AG04450 (cell line): ENCODE data around the gene USP34. TPM values are rescaled to one million over a fixed set of nuclear protein-coding genes. Genes with fewer than 3 reads are reported as not detected.

Experiments used
- CTCF ChIA-PET: fragments of 300-600, 350-600 bp; formaldehyde crosslinking; extraction: SDS; loops from one replicate; lab custom pipeline; 2022; ENCODE audit warnings: antibody characterized with exemption, inconsistent platforms; lab: Charles Lee
- POLR2A ChIA-PET: fragments of 350-600 bp; formaldehyde crosslinking; extraction: SDS; loops from one replicate; lab custom pipeline; 2021; ENCODE audit warnings: antibody characterized with exemption, inconsistent platforms; lab: Yijun Ruan, JAX
- DNase-seq: peaks from one replicate; pipeline ENCODE4 v3.0.0-alpha.2; 2011; ENCODE audit warnings: low read depth, low spot score
- H3K27ac ChIP-seq: one replicate; pipeline ENCODE4 v1.5.1; 2012; ENCODE audit warnings: low read depth, low read length, control low read depth
- H3K27me3 ChIP-seq: one replicate; pipeline ENCODE4 v1.6.0; 2012; ENCODE audit warnings: low read length; ENCODE audit not compliant: control insufficient read depth, insufficient read depth
- H3K4me3 ChIP-seq: 2 replicates; pipeline ENCODE4 v1.5.1; 2011; ENCODE audit warnings: mild to moderate bottlenecking, low read depth, low read length, control low read depth
- H3K9me3 ChIP-seq: 2 replicates; pipeline ENCODE4 v1.5.1; 2012; ENCODE audit warnings: low read length; ENCODE audit not compliant: control insufficient read depth, insufficient read depth
- CTCF ChIP-seq: IDR thresholded peaks from 2 replicates; pipeline ENCODE4 v1.5.1; 2011; ENCODE audit warnings: low read depth, low read length, control low read depth, inconsistent platforms
- polyA minus RNA-seq: library from RNA; depleted of rRNA, polyadenylated mRNA; stranded (reverse); fragments of >200 nt; gene quantifications from 2 replicates; pipeline ENCODE4 v1.2.3, GENCODE V29; 2011; rRNA and poly(A)+ RNA removed
- polyA plus RNA-seq: library from polyadenylated mRNA; depleted of rRNA; stranded (reverse); fragments of >200 nt; gene quantifications from 2 replicates; pipeline ENCODE4 v1.2.3, GENCODE V29; 2011; rRNA removed

USP34 gene
- polyA plus RNA-seq (73.5 and 92.3 TPM in 2 replicates), polyA minus RNA-seq (122 and 243 TPM in 2 replicates)

- peak; percentile 93 for DNase-seq
- ChIA-PET POLR2A (no interaction called here), CTCF (no interaction called here)
- TF ChIP-seq CTCF: no peak
- Histone ChIP-seq H3K27me3 (no peaks in the 10 kb centered on the region), H3K4me3 (peak within 1 kb of the TSS; percentile 88), H3K27ac (peak within 1 kb of the TSS; percentile 99), H3K9me3 (no peaks in the 10 kb centered on the region; the same call in 1 of the 2 replicates)
These were observed at the start of gene USP34 for GRCh38 chr2:61470965-61471904. TSS of gene USP34 (minus strand) at chr2:61471087. CDS start at chr2:61470692, 395 bp downstream.

- Histone ChIP-seq H3K9me3 (no peaks in the 10 kb centered on the region), H3K27me3 (no peaks in the 10 kb centered on the region), H3K4me3 (no peak overlapping the region), H3K27ac (no peak overlapping the region)
- CTCF ChIA-PET: no interaction called here
- DNase-seq: no peak
- TF ChIP-seq CTCF: no peak
- POLR2A ChIA-PET: no interaction called here
These were observed 49.4 kb upstream of the USP34 start for GRCh38 chr2:61520261-61520660.

GRCh38 chr2:61512768-61513398 is 42.0 kb upstream of the USP34 start:
- no peak overlapping the region for H3K27ac ChIP-seq
- CTCF ChIA-PET: interaction anchor here (0.6 to 0.7 kb wide), 2 partner anchors 386 to 416 kb away, joined by 4 to 5 read pairs; no protein-coding TSS in a partner anchor
- no peak for DNase-seq
- POLR2A ChIA-PET: no interaction called here
- no peaks in the 10 kb centered on the region for H3K27me3 ChIP-seq
- TF ChIP-seq CTCF: no peak
- no peaks in the 10 kb centered on the region for H3K9me3 ChIP-seq
- no peak overlapping the region for H3K4me3 ChIP-seq

GRCh38 chr2:61510674-61511671 is 40.1 kb upstream of the USP34 start:
- Histone ChIP-seq H3K4me3 (no peak overlapping the region), H3K27me3 (no peaks in the 10 kb centered on the region), H3K9me3 (no peaks in the 10 kb centered on the region), H3K27ac (no peak overlapping the region)
- no peak for TF ChIP-seq CTCF
- no peak for DNase-seq
- ChIA-PET CTCF (no interaction called here), POLR2A (interaction anchor here (0.7 kb wide), 1 partner anchor 32 kb away, joined by 3 read pairs; no protein-coding TSS in a partner anchor)
